ENCODE measurements around the gene CAPN5.

Gene CAPN5

GRCh38 chr11:77155556-77156130, 88.9 kb downstream of the CAPN5 start:
- H3K4me1 ChIP-seq (ENCODE audit: control insufficient read depth, insufficient read depth, low read length): no peaks in the 10 kb centered on the region
- H3K9me3 ChIP-seq (ENCODE audit: control insufficient read depth, insufficient read depth, low read depth, low read length): no peaks in the 10 kb centered on the region
- H3K27me3 ChIP-seq (ENCODE audit: control insufficient read depth, insufficient read depth, low read length): no peaks in the 10 kb centered on the region; the same call in 1 of the 2 replicates
- H3K27ac ChIP-seq (ENCODE audit: low read depth, low read length): no peak overlapping the region
- no peak overlapping the region for H3K9ac ChIP-seq (ENCODE audit: low read length)
- no peaks in the 10 kb centered on the region for H3K36me3 ChIP-seq (ENCODE audit: control insufficient read depth, insufficient read depth, low read length)
- H3K4me3 ChIP-seq (ENCODE audit: low read depth, low read length): no peak overlapping the region

- H3K9ac ChIP-seq (ENCODE audit: low read length): no peak overlapping the region
- no peaks in the 10 kb centered on the region; the same call in 1 of the 2 replicates for H3K27me3 ChIP-seq (ENCODE audit: control insufficient read depth, insufficient read depth, low read length)
- H3K4me3 ChIP-seq (ENCODE audit: low read depth, low read length): no peak overlapping the region
- no peaks in the 10 kb centered on the region for H3K4me1 ChIP-seq (ENCODE audit: control insufficient read depth, insufficient read depth, low read length)
- no peaks in the 10 kb centered on the region for H3K36me3 ChIP-seq (ENCODE audit: control insufficient read depth, insufficient read depth, low read length)
- H3K27ac ChIP-seq (ENCODE audit: low read depth, low read length): no peak overlapping the region
- H3K9me3 ChIP-seq (ENCODE audit: control insufficient read depth, insufficient read depth, low read depth, low read length): no peaks in the 10 kb centered on the region
Measured at GRCh38 chr11:77156396-77157195, 89.8 kb downstream of the CAPN5 start.

GRCh38 chr11:77158041-77158695, 91.4 kb downstream of the CAPN5 start:
- no peak overlapping the region for H3K4me3 ChIP-seq (ENCODE audit: low read depth, low read length)
- no peaks in the 10 kb centered on the region for H3K9me3 ChIP-seq (ENCODE audit: control insufficient read depth, insufficient read depth, low read depth, low read length)
- no peak overlapping the region for H3K27ac ChIP-seq (ENCODE audit: low read depth, low read length)
- no peaks in the 10 kb centered on the region for H3K36me3 ChIP-seq (ENCODE audit: control insufficient read depth, insufficient read depth, low read length)
- H3K9ac ChIP-seq (ENCODE audit: low read length): no peak overlapping the region
- no peaks in the 10 kb centered on the region; the same call in 1 of the 2 replicates for H3K27me3 ChIP-seq (ENCODE audit: control insufficient read depth, insufficient read depth, low read length)
- no peaks in the 10 kb centered on the region for H3K4me1 ChIP-seq (ENCODE audit: control insufficient read depth, insufficient read depth, low read length)

- Histone ChIP-seq H3K4me1 (ENCODE audit: control insufficient read depth, insufficient read depth, low read length) (no peaks in the 10 kb centered on the region), H3K9me3 (ENCODE audit: control insufficient read depth, insufficient read depth, low read depth, low read length) (no peaks in the 10 kb centered on the region), H3K4me3 (ENCODE audit: low read depth, low read length) (no peak overlapping the region), H3K36me3 (ENCODE audit: control insufficient read depth, insufficient read depth, low read length) (no peaks in the 10 kb centered on the region), H3K9ac (ENCODE audit: low read length) (no peak overlapping the region), H3K27ac (ENCODE audit: low read depth, low read length) (no peak overlapping the region), H3K27me3 (ENCODE audit: control insufficient read depth, insufficient read depth, low read length) (no peaks in the 10 kb centered on the region; the same call in 1 of the 2 replicates)
Measured at GRCh38 chr11:77159219-77159936, 92.6 kb downstream of the CAPN5 start.

GRCh38 chr11:77159937-77160495, 93.2 kb downstream of the CAPN5 start:
- H3K4me3 ChIP-seq (ENCODE audit: low read depth, low read length): no peak overlapping the region
- no peaks in the 10 kb centered on the region for H3K36me3 ChIP-seq (ENCODE audit: control insufficient read depth, insufficient read depth, low read length)
- no peaks in the 10 kb centered on the region for H3K9me3 ChIP-seq (ENCODE audit: control insufficient read depth, insufficient read depth, low read depth, low read length)
- H3K27me3 ChIP-seq (ENCODE audit: control insufficient read depth, insufficient read depth, low read length): no peaks in the 10 kb centered on the region; the same call in 1 of the 2 replicates
- no peak overlapping the region for H3K27ac ChIP-seq (ENCODE audit: low read depth, low read length)
- no peaks in the 10 kb centered on the region for H3K4me1 ChIP-seq (ENCODE audit: control insufficient read depth, insufficient read depth, low read length)
- H3K9ac ChIP-seq (ENCODE audit: low read length): no peak overlapping the region

GRCh38 chr11:77163271-77163670, 96.5 kb downstream of the CAPN5 start:
- Histone ChIP-seq H3K36me3 (ENCODE audit: control insufficient read depth, insufficient read depth, low read length) (no peaks in the 10 kb centered on the region), H3K27ac (ENCODE audit: low read depth, low read length) (no peak overlapping the region), H3K9ac (ENCODE audit: low read length) (no peak overlapping the region), H3K9me3 (ENCODE audit: control insufficient read depth, insufficient read depth, low read depth, low read length) (no peaks in the 10 kb centered on the region), H3K4me3 (ENCODE audit: low read depth, low read length) (no peak overlapping the region), H3K27me3 (ENCODE audit: control insufficient read depth, insufficient read depth, low read length) (no peaks in the 10 kb centered on the region; the same call in 1 of the 2 replicates), H3K4me1 (ENCODE audit: control insufficient read depth, insufficient read depth, low read length) (no peaks in the 10 kb centered on the region; the same call in 1 of the 2 replicates)

- Histone ChIP-seq H3K9ac (ENCODE audit: low read length) (no peak overlapping the region), H3K36me3 (ENCODE audit: control insufficient read depth, insufficient read depth, low read length) (no peaks in the 10 kb centered on the region), H3K4me1 (ENCODE audit: control insufficient read depth, insufficient read depth, low read length) (no peaks in the 10 kb centered on the region; the same call in 1 of the 2 replicates), H3K27me3 (ENCODE audit: control insufficient read depth, insufficient read depth, low read length) (no peaks in the 10 kb centered on the region; the same call in 1 of the 2 replicates), H3K4me3 (ENCODE audit: low read depth, low read length) (no peak overlapping the region), H3K27ac (ENCODE audit: low read depth, low read length) (no peak overlapping the region), H3K9me3 (ENCODE audit: control insufficient read depth, insufficient read depth, low read depth, low read length) (no peaks in the 10 kb centered on the region)
Measured at GRCh38 chr11:77165066-77165465, 98.3 kb downstream of the CAPN5 start.

GRCh38 chr11:77166021-77166420, 99.2 kb downstream of the CAPN5 start:
- Histone ChIP-seq H3K4me1 (ENCODE audit: control insufficient read depth, insufficient read depth, low read length) (peaks cover 9% of the 10 kb centered on the region), H3K4me3 (ENCODE audit: low read depth, low read length) (no peak overlapping the region), H3K27me3 (ENCODE audit: control insufficient read depth, insufficient read depth, low read length) (no peaks in the 10 kb centered on the region), H3K9me3 (ENCODE audit: control insufficient read depth, insufficient read depth, low read depth, low read length) (no peaks in the 10 kb centered on the region), H3K36me3 (ENCODE audit: control insufficient read depth, insufficient read depth, low read length) (no peaks in the 10 kb centered on the region), H3K27ac (ENCODE audit: low read depth, low read length) (no peak overlapping the region), H3K9ac (ENCODE audit: low read length) (no peak overlapping the region)

- Histone ChIP-seq H3K27ac (ENCODE audit: low read depth, low read length) (no peak overlapping the region), H3K27me3 (ENCODE audit: control insufficient read depth, insufficient read depth, low read length) (no peaks in the 10 kb centered on the region), H3K4me3 (ENCODE audit: low read depth, low read length) (no peak overlapping the region), H3K36me3 (ENCODE audit: control insufficient read depth, insufficient read depth, low read length) (no peaks in the 10 kb centered on the region), H3K9me3 (ENCODE audit: control insufficient read depth, insufficient read depth, low read depth, low read length) (no peaks in the 10 kb centered on the region), H3K9ac (ENCODE audit: low read length) (no peak overlapping the region), H3K4me1 (ENCODE audit: control insufficient read depth, insufficient read depth, low read length) (peaks cover 21% of the 10 kb centered on the region)
Measured at GRCh38 chr11:77167111-77167626, 100.4 kb downstream of the CAPN5 start.

GRCh38 chr11:77167791-77168190, 101.0 kb downstream of the CAPN5 start:
- H3K27me3 ChIP-seq (ENCODE audit: control insufficient read depth, insufficient read depth, low read length): no peaks in the 10 kb centered on the region

More at GRCh38 chr11:77167791-77168190, 101.0 kb downstream of the CAPN5 start:
- Histone ChIP-seq H3K9me3 (ENCODE audit: control insufficient read depth, insufficient read depth, low read depth, low read length) (no peaks in the 10 kb centered on the region), H3K27ac (ENCODE audit: low read depth, low read length) (no peak overlapping the region), H3K4me3 (ENCODE audit: low read depth, low read length) (no peak overlapping the region), H3K9ac (ENCODE audit: low read length) (no peak overlapping the region), H3K4me1 (ENCODE audit: control insufficient read depth, insufficient read depth, low read length) (peaks cover 27% of the 10 kb centered on the region), H3K36me3 (ENCODE audit: control insufficient read depth, insufficient read depth, low read length) (no peaks in the 10 kb centered on the region)
